Measurements from ENCODE around the gene RASL11B.

RASL11B gene

GRCh38 chr4:52860361-52860760, 1.8 kb upstream of the RASL11B start:
- Histone ChIP-seq H2AFZ (ENCODE audit: low read depth) (no peak overlapping the region), H3K4me1 (ENCODE audit: low read depth, poor library complexity, severe bottlenecking) (no peaks in the 10 kb centered on the region), H3K4me2 (no peak overlapping the region), H3K9ac (no peak overlapping the region), H3K27ac (no peak overlapping the region), H3K36me3 (ENCODE audit: insufficient read depth) (no peaks in the 10 kb centered on the region), H3K4me3 (IDR thresholded peaks at IDR 0.05; ENCODE audit: insufficient read depth, low read depth, low read length) (no peak overlapping the region), H4K20me1 (ENCODE audit: insufficient read depth) (no peaks in the 10 kb centered on the region), H3K79me2 (ENCODE audit: insufficient read depth, low read depth) (no peaks in the 10 kb centered on the region), H3K27me3 (ENCODE audit: insufficient read depth, low read depth) (no peaks in the 10 kb centered on the region)
- TF ChIP-seq CTCF (conservative IDR thresholded peaks at IDR 0.05; ENCODE audit: low read depth, low read length): no peak

- H3K4me2 ChIP-seq: peak overlapping the region; percentile 91
- H3K9ac ChIP-seq: peak overlapping the region; percentile 40; the same call in 1 of the 2 replicates
- TF ChIP-seq CTCF (conservative IDR thresholded peaks at IDR 0.05; ENCODE audit: low read depth, low read length): no peak
- no peaks in the 10 kb centered on the region for H3K79me2 ChIP-seq (ENCODE audit: insufficient read depth, low read depth)
- H3K4me3 ChIP-seq (IDR thresholded peaks at IDR 0.05; ENCODE audit: insufficient read depth, low read depth, low read length): peak overlapping the region; percentile 83
- peak overlapping the region; percentile 92 for H2AFZ ChIP-seq (ENCODE audit: low read depth)
- no peaks in the 10 kb centered on the region for H3K4me1 ChIP-seq (ENCODE audit: low read depth, poor library complexity, severe bottlenecking)
- no peak overlapping the region for H3K27ac ChIP-seq
- no peaks in the 10 kb centered on the region for H3K27me3 ChIP-seq (ENCODE audit: insufficient read depth, low read depth)
- no peaks in the 10 kb centered on the region for H4K20me1 ChIP-seq (ENCODE audit: insufficient read depth)
- H3K36me3 ChIP-seq (ENCODE audit: insufficient read depth): no peaks in the 10 kb centered on the region
These were observed 820 bp upstream of the RASL11B start for GRCh38 chr4:52861171-52861823.

DNA sequence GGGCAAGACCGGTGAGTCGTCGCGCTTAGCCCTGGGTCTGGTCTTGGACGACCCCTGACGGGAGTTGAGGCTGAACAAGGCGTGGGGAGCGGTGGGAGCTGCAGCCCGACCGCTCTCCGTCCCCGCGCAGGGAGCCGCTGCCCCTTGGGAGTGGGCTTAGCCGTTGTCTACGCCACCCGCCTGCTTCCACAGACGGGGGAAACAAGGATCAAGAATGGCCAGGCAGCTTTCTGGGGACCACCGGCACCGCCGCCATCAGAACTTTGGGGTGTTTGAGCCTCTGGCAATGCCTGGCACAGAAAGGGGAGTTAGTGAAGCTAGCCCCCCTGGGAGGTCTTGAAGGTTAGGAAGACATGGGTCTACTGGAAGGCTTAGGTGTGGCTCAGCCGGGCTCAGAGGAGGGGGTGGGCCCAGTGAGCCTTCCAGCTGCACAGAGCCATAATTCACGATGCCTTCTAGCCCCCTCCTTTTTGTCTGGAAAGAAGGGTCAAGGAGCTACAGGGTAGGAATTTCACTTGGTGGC, 583 bp downstream of the RASL11B start:
- H3K27me3 ChIP-seq (ENCODE audit: insufficient read depth, low read depth): no peaks in the 10 kb centered on the region

GRCh38 chr4:52863324-52863723, 1.2 kb downstream of the RASL11B start:
- Histone ChIP-seq H3K27me3 (ENCODE audit: insufficient read depth, low read depth) (no peaks in the 10 kb centered on the region), H3K27ac (no peak overlapping the region), H3K4me3 (IDR thresholded peaks at IDR 0.05; ENCODE audit: insufficient read depth, low read depth, low read length) (no peak overlapping the region), H3K9ac (no peak overlapping the region), H3K4me1 (ENCODE audit: low read depth, poor library complexity, severe bottlenecking) (no peaks in the 10 kb centered on the region), H2AFZ (ENCODE audit: low read depth) (no peak overlapping the region), H3K36me3 (ENCODE audit: insufficient read depth) (no peaks in the 10 kb centered on the region), H4K20me1 (ENCODE audit: insufficient read depth) (no peaks in the 10 kb centered on the region), H3K79me2 (ENCODE audit: insufficient read depth, low read depth) (no peaks in the 10 kb centered on the region), H3K4me2 (no peak overlapping the region)
- TF ChIP-seq CTCF (conservative IDR thresholded peaks at IDR 0.05; ENCODE audit: low read depth, low read length): no peak

More for the DNA sequence above, 583 bp downstream of the RASL11B start:
- Histone ChIP-seq H3K4me1 (ENCODE audit: low read depth, poor library complexity, severe bottlenecking) (no peaks in the 10 kb centered on the region), H3K79me2 (ENCODE audit: insufficient read depth, low read depth) (no peaks in the 10 kb centered on the region), H3K4me2 (peak overlapping the region; percentile 67), H2AFZ (ENCODE audit: low read depth) (peak overlapping the region; percentile 92), H3K36me3 (ENCODE audit: insufficient read depth) (no peaks in the 10 kb centered on the region), H3K9ac (peak overlapping the region; percentile 40; the same call in 1 of the 2 replicates), H4K20me1 (ENCODE audit: insufficient read depth) (no peaks in the 10 kb centered on the region), H3K27ac (no peak overlapping the region), H3K4me3 (IDR thresholded peaks at IDR 0.05; ENCODE audit: insufficient read depth, low read depth, low read length) (peak overlapping the region; percentile 84)
- no peak for TF ChIP-seq CTCF (conservative IDR thresholded peaks at IDR 0.05; ENCODE audit: low read depth, low read length)
